WI38 (cell line): Measurements from ENCODE around the gene RTN3.

Experiments
- H3K4me3 ChIP-seq: 2 replicates; pipeline ENCODE4 v1.5.1; 2011; ENCODE audit warnings: low read depth, mild to moderate bottlenecking, control low read depth, low read length
- CTCF ChIP-seq: IDR thresholded peaks from 2 replicates; pipeline ENCODE4 v1.5.1; 2012; ENCODE audit warnings: low read depth, mild to moderate bottlenecking, control low read depth, low read length

The RTN3 gene

DNA sequence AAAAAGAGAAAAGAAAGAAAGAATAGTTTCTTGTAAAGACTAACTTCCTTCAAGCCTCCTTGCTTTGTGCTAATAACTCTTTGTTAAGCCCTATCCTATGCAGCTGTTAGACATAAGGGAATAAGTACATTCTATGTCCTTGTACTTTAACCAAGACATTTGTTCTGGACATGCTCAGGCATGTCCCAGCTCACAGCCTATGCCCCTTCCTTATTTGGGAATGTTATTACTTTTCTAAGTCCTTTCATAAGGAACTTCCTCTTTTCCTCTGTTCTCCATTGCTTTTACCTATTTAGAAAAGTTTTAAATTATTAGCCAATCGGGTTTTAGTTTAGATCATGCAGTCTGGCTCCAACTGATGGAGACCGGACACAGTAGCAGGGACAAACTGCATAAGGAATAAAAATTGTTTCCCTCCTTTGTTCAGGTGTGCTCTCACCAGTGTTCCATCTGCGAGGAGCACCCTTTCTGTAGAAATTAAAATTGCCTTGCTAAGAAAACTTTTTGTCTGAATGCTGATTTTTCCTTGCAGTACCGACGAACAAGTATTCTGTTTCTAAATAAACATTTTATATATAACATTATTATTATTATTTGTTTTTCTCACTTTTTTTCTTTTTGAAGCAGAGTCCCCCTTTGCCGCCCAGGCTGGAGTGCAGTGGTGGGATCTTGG, 110.3 kb downstream of the RTN3 start:
- H3K4me3 ChIP-seq = no peak overlapping the region
- no peak for TF ChIP-seq CTCF

DNA sequence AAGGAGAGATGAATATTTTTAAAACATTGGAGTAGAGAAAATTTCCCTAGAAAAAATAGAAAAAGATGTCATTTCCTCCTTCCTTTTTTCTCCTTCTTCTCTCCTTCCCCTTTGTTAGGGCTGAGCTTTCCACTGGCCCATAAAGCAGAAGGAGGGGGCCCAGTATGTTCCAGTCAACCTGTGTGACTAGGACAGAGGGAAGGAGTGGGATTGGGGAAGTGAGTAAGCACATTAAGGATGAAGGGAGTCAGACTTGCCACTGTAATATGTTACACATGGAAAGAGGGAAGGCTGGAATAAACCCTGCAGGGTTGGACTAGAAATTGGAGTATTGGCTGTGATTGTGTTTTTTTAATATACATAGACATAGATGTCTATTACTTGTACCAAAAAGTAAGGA, 111.9 kb downstream of the RTN3 start:
- no peak overlapping the region for H3K4me3 ChIP-seq
- TF ChIP-seq CTCF = no peak

- TF ChIP-seq CTCF = no peak
- H3K4me3 ChIP-seq = no peak overlapping the region
Measured at GRCh38 chr11:63795066-63795465, 113.8 kb downstream of the RTN3 start.

DNA sequence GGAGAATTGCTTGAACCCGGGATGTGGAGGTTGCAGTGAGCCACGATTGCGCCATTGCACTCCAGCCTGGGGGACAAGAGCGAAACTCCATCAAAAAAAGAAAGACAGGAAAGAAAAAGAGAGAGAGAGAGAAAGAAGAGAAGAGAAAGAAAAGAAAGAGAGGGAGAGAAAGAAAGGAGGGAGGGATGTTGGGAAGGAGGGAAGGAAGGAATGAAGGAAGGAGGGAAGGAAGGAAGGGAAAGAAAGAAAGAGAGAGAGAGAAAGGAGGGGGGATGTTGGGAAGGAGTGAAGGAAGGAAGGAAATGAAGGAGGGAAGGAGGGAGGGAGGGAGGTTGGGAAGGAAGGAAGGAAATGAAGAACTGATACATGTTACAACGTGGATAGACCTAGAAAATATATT, 119.6 kb downstream of the RTN3 start:
- no peak overlapping the region for H3K4me3 ChIP-seq
- no peak for TF ChIP-seq CTCF

DNA sequence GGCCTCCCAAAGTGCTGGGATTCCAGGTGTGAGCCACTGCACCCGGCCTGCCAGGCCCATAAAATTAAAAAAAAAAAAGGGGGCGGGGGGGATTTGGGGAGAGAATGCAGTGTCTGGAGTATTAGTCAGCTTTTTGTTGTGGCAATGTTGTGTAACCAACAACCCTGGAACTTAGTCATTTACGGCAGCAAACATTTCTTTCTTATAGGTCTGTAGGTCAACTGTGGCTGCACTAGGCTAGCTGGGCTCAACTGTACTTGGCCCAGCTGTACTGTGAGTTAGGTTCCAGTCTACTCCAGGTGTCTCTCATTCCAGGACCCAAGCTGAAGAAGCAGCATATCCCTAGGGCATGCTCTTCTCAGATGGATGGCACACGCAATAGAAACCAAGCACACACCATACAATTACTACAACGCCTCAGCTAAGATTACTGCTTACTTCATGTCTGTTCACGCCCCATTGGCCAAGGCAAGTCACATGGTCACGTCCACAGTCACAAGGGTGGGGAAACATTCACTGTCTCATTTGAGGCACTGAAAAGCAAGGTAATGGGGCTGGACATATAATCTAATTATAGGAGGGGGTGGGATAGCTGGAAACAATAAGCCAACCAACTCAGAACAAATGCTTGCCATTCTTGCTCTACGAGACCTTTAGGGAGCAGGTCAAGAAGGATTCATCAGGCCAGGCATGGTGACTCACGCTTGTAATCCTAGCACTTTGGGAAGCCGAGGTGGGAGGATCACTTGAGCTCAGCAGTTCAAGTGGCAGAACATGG, 121.5 kb downstream of the RTN3 start:
- no peak for TF ChIP-seq CTCF
- H3K4me3 ChIP-seq = no peak overlapping the region

DNA sequence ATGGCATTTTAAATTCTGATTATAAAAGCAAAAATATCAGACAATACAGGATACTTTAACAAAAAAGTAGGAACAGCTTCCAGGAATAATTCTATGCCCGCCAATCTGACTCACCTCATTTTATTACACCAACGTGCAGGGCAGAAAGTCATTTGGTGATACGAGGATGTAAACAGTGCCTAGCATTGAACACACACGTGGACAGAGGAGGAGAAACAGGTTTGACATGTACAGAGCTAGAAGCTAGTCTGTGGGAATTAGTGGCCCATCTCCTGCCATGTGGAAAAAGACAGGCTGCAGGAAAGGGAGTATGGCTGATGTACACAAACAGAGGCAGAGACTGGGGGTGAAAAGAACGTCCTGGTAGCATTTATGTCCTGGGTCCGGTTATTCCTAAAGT, 123.0 kb downstream of the RTN3 start:
- no peak overlapping the region for H3K4me3 ChIP-seq
- no peak for TF ChIP-seq CTCF

DNA sequence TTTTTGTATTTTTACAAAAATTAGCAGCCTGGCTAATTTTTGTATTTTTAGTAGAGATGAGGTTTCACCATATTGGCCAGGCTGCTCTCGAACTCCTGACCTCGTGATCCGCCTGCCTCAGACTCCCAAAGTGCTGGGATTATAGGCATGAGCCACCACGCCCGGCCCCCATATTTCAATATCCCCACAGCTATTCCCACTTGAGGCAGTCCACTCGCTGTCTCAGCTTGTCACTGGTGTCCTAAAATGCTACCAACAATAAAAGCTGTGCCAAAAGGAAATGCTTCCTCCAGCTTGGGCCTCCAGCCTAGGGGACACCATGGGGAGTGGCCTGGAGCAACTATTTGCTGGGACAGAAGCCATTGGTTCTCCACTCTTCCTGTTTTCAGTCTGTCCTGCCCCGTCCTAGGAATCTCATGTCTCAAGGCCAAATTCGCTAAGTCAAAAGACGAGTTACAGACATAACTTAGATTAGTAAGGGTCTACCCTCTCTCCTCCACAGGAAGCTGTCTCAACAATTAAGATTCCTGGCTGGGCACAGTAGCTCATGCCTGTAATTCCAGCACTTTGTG, 124.6 kb downstream of the RTN3 start:
- no peak overlapping the region for H3K4me3 ChIP-seq
- no peak for TF ChIP-seq CTCF
